Large intestine (tissue), 12 donors: ENCODE data around the gene UGP2. TPM values are rescaled to one million over a fixed set of nuclear protein-coding genes. Genes with fewer than 3 reads are reported as not detected.
A peak's percentile ranks its signal among the peaks of the same experiment; 100 is the strongest.
"Not testable (repeated sequence)": the region's sequence is repeated elsewhere in the genome, so short reads cannot be mapped to it uniquely, and the experiment has no call there.

Experiments
- DNase-seq, 2 donors: peaks; one replicate each; pipeline versions ENCODE4 v3.0.0 to v3.0.0-alpha.2; 2013
- H3K27ac ChIP-seq: one replicate; pipeline ENCODE4 v1.5.1; 2013; ENCODE audit warnings: low read length
- H3K27me3 ChIP-seq: 2 replicates; pipeline ENCODE4 v1.6.1; 2013; ENCODE audit warnings: low read length; ENCODE audit not compliant: control insufficient read depth, insufficient read depth
- H3K36me3 ChIP-seq: 2 replicates; pipeline ENCODE4 v1.6.1; 2013; ENCODE audit warnings: low read length; ENCODE audit not compliant: control insufficient read depth, insufficient read depth
- H3K4me1 ChIP-seq: one replicate; pipeline ENCODE4 v1.6.1; 2013; ENCODE audit warnings: low read length; ENCODE audit not compliant: control insufficient read depth, insufficient read depth
- H3K4me3 ChIP-seq: one replicate; pipeline ENCODE4 v1.5.1; 2013; ENCODE audit warnings: low read length
- H3K9me3 ChIP-seq: one replicate; pipeline ENCODE4 v1.6.1; 2013; ENCODE audit warnings: mild to moderate bottlenecking, low read depth, low read length, moderate library complexity; ENCODE audit not compliant: control insufficient read depth
- WGBS: methylation state at CpG from one replicate; pipeline ENCODE4 v1.1.5; 2013; ENCODE audit warnings: low lambda C conversion rate; ENCODE audit not compliant: insufficient coverage; 5-methylcytosine and 5-hydroxymethylcytosine counted together
- long read RNA-seq, 11 donors: transcript quantifications; one replicate each; lab custom pipeline, GENCODE V29; 2026
- polyA plus RNA-seq: library from polyadenylated mRNA; unstranded; fragments of 120-200 nt; gene quantifications from one replicate; pipeline ENCODE4 v1.2.1, GENCODE V29; 2013

The UGP2 gene
- 116 TPM for polyA plus RNA-seq
- long read RNA-seq, donor 1, transcript UGP2-201 (10 exons, 2,338 nt): minor isoform, 7 of 16 reads
- long read RNA-seq, donor 1, transcript UGP2-202 (10 exons, 2,136 nt): major isoform, 8 of 16 reads
- long read RNA-seq, donor 1, partial matches to known transcripts: 0 of 16 reads
- long read RNA-seq, donor 1, other reads (novel, unspliced or antisense): 0 of 16 reads
- long read RNA-seq, donor 2, transcript UGP2-202 (10 exons, 2,136 nt): major isoform, 21 of 57 reads
- long read RNA-seq, donor 2, transcript UGP2-201 (10 exons, 2,338 nt): minor isoform, 11 of 57 reads
- long read RNA-seq, donor 2, partial matches to known transcripts: 19 of 57 reads
- long read RNA-seq, donor 2, other reads (novel, unspliced or antisense): 0 of 57 reads
- long read RNA-seq, donor 3: 0 reads
- long read RNA-seq, donor 4, partial matches to known transcripts: 0 of 2 reads
- long read RNA-seq, donor 4, other reads (novel, unspliced or antisense): 0 of 2 reads
- long read RNA-seq, donor 5, transcript UGP2-202 (10 exons, 2,136 nt): major isoform, 16 of 30 reads
- long read RNA-seq, donor 5, transcript UGP2-201 (10 exons, 2,338 nt): minor isoform, 11 of 30 reads
- long read RNA-seq, donor 5, partial matches to known transcripts: 0 of 30 reads
- long read RNA-seq, donor 5, other reads (novel, unspliced or antisense): 0 of 30 reads
- long read RNA-seq, donor 6, transcript UGP2-201 (10 exons, 2,338 nt): minor isoform, 5 of 44 reads
- long read RNA-seq, donor 6, transcript UGP2-202 (10 exons, 2,136 nt): major isoform, 19 of 44 reads
- long read RNA-seq, donor 6, partial matches to known transcripts: 19 of 44 reads
- long read RNA-seq, donor 6, other reads (novel, unspliced or antisense): 0 of 44 reads
- long read RNA-seq, donor 7, transcript UGP2-202 (10 exons, 2,136 nt): major isoform, 12 of 30 reads
- long read RNA-seq, donor 7, partial matches to known transcripts: 12 of 30 reads
- long read RNA-seq, donor 7, other reads (novel, unspliced or antisense): 0 of 30 reads
- long read RNA-seq, donor 8, transcript UGP2-201 (10 exons, 2,338 nt): minor isoform, 7 of 52 reads
- long read RNA-seq, donor 8, transcript UGP2-202 (10 exons, 2,136 nt): major isoform, 18 of 52 reads
- long read RNA-seq, donor 8, partial matches to known transcripts: 27 of 52 reads
- long read RNA-seq, donor 8, other reads (novel, unspliced or antisense): 0 of 52 reads
- long read RNA-seq, donor 9, transcript UGP2-202 (10 exons, 2,136 nt): major isoform, 23 of 40 reads
- long read RNA-seq, donor 9, partial matches to known transcripts: 13 of 40 reads
- long read RNA-seq, donor 9, other reads (novel, unspliced or antisense): 0 of 40 reads
- long read RNA-seq, donor 10, transcript UGP2-202 (10 exons, 2,136 nt): major isoform, 25 of 50 reads
- long read RNA-seq, donor 10, transcript UGP2-201 (10 exons, 2,338 nt): minor isoform, 7 of 50 reads
- long read RNA-seq, donor 10, partial matches to known transcripts: 15 of 50 reads
- long read RNA-seq, donor 10, other reads (novel, unspliced or antisense): 0 of 50 reads
- long read RNA-seq, donor 11, transcript UGP2-202 (10 exons, 2,136 nt): major isoform, 19 of 39 reads
- long read RNA-seq, donor 11, partial matches to known transcripts: 19 of 39 reads
- long read RNA-seq, donor 11, other reads (novel, unspliced or antisense): 0 of 39 reads

DNA sequence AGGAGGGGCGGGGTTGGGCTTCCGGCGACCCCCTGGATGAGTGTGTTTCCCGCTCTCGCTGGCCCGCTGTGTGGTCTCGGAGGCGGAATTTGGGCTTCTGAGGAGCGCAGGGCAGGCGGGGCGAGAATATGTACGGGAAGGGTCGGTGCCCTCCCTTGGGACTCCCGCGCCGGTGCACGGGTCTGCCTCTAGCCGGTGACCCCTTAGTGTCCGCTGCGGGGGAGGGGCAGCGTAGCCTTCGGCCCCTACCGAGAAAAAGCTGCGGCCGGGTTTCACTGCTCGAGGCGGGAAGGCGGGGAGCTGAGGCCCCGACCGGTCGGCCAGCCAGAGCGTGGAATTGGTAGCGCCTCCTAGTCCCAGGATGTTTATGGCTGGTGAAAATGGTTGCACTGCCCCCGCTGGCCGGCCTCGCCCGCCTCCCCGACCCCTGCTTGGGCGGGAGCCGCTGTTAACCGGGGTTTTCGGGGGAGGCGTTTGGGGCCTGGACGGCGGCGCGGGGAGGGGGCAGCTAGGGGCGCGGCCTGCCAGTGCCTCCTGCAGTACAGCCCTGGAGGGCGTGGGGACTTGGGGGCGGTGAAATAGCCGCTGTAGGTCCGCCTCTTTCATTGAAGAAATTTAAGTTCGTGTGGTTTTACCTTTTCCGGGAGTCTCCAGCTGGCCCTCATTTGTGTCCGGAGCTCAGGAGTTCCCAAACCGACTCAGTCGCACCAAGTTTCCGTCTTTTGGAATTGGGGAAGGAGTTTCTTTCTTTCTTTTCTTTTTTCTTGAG is at the start of gene UGP2:
Gene UGP2, plus strand, starts transcription at position 643 of the 769 bp plus-strand sequence. CDS start 290 bp downstream, outside the sequence.
- WGBS: 0% methylated on average over 4 of the region's 59 CpGs
- Histone ChIP-seq H3K4me3 (peak within 1 kb of the TSS; percentile 98), H3K9me3 (no peaks in the 10 kb centered on the region), H3K27ac (peak within 1 kb of the TSS; percentile 86), H3K4me1 (peaks cover 3% of the 10 kb centered on the region), H3K27me3 (no peaks in the 10 kb centered on the region), H3K36me3 (no peaks in the 10 kb centered on the region)
- peak; percentile 86 to 94 for DNase-seq

GRCh38 chr2:63792530-63792929 is 49.2 kb upstream of the UGP2 start:
- no peak overlapping the region for H3K27ac ChIP-seq
- no CpG with 5 or more reads among the region's 1 CpG for WGBS
- no peak for DNase-seq
- H3K27me3 ChIP-seq: no peaks in the 10 kb centered on the region
- no peaks in the 10 kb centered on the region for H3K4me1 ChIP-seq
- H3K36me3 ChIP-seq: no peaks in the 10 kb centered on the region
- no peak overlapping the region for H3K4me3 ChIP-seq
- H3K9me3 ChIP-seq: no peaks in the 10 kb centered on the region

DNA sequence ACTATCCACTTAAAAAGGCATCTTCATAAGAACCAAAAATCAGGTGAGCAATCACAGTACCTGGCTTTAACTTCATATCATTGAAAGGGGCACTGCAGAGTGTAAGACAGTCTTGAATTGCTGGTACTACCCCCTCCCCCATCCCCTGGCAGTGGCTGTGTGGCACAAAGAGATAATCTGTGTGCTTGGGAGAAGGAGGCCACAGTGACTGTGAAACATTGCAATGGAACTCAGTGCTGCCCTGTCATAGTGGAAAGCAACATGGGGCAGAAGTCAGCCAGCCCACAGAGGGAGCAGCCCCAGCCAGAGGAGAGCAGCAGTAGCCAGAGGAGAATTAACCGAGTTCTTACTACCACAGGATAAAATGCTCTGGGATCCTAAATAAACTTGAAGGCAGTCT is 45.3 kb upstream of the UGP2 start:
- no peaks in the 10 kb centered on the region for H3K27me3 ChIP-seq
- WGBS: no CpG with 5 or more reads among the region's 1 CpG
- no peak for DNase-seq

DNA sequence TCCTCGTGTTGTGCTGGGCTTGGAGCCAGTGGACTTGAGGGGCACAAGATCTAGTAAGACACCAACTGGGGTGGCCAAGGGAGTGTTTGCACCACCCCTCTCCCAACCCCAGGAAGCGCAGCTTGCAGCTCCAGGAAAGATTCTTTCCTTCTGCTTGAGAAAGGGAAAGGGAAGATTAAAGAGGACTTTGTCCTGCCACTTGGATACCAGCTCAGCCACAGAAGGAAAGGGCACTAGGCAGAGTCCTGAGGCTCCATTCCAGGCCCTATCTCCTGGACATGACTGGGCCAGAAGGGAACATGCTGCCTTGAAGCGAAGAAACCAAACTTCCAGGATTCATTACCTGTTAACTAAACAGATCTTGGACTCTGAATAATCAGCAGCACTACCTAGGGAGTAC is 44.9 kb upstream of the UGP2 start:
- no peaks in the 10 kb centered on the region for H3K9me3 ChIP-seq
- DNase-seq: no peak
- WGBS: no CpG with 5 or more reads among the region's 3 CpGs
- H3K27ac ChIP-seq: no peak overlapping the region
- no peak overlapping the region for H3K4me3 ChIP-seq
- H3K4me1 ChIP-seq: no peaks in the 10 kb centered on the region
- no peaks in the 10 kb centered on the region for H3K36me3 ChIP-seq
- H3K27me3 ChIP-seq: no peaks in the 10 kb centered on the region

More for the DNA sequence above, 45.3 kb upstream of the UGP2 start:
- no peak overlapping the region for H3K4me3 ChIP-seq
- H3K36me3 ChIP-seq: no peaks in the 10 kb centered on the region
- no peak overlapping the region for H3K27ac ChIP-seq
- no peaks in the 10 kb centered on the region for H3K4me1 ChIP-seq
- no peaks in the 10 kb centered on the region for H3K9me3 ChIP-seq

- no peaks in the 10 kb centered on the region for H3K36me3 ChIP-seq
- no peak for DNase-seq
- H3K27ac ChIP-seq: no peak overlapping the region
- H3K4me1 ChIP-seq: no peaks in the 10 kb centered on the region
- no peak overlapping the region for H3K4me3 ChIP-seq
- H3K9me3 ChIP-seq: no peaks in the 10 kb centered on the region
- WGBS: no CpG with 5 or more reads among the region's 6 CpGs
- no peaks in the 10 kb centered on the region for H3K27me3 ChIP-seq
Measured at GRCh38 chr2:63801455-63801854, 40.2 kb upstream of the UGP2 start.

DNA sequence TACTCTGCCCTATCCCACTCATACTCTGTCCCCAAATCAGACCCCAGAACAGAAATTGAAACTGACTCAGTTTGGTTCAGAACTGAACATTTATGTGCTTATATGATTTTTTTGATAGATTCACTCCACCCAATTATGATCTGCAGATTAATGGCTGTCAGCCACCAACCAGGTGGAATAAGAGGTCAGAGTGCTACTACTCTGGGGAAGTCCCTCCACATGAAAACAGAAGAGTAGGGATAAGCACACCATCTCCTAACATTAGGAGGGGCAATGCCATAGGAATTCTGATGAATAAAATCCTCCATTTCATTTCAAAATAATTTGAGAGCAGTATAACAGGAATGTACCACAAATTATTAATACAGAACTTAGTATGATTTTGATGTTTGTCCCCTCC is 36.3 kb upstream of the UGP2 start:
- no peaks in the 10 kb centered on the region for H3K27me3 ChIP-seq
- H3K27ac ChIP-seq: no peak overlapping the region
- peaks cover 9% of the 10 kb centered on the region for H3K9me3 ChIP-seq
- H3K36me3 ChIP-seq: no peaks in the 10 kb centered on the region
- H3K4me1 ChIP-seq: no peaks in the 10 kb centered on the region
- H3K4me3 ChIP-seq: no peak overlapping the region
- DNase-seq: no peak

- not testable (repeated sequence) for H3K36me3 ChIP-seq, DNase-seq, H3K27me3 ChIP-seq, H3K27ac ChIP-seq, H3K4me3 ChIP-seq, H3K4me1 ChIP-seq, H3K9me3 ChIP-seq
- WGBS: no CpG with 5 or more reads among the region's 6 CpGs
Measured at GRCh38 chr2:63808036-63808435, 33.7 kb upstream of the UGP2 start.

- not testable (repeated sequence) for H3K36me3 ChIP-seq, H3K4me1 ChIP-seq, DNase-seq, H3K27me3 ChIP-seq, H3K27ac ChIP-seq, H3K9me3 ChIP-seq, H3K4me3 ChIP-seq
- WGBS: no CpG with 5 or more reads among the region's 29 CpGs
Measured at GRCh38 chr2:63808911-63809310, 32.8 kb upstream of the UGP2 start.

DNA sequence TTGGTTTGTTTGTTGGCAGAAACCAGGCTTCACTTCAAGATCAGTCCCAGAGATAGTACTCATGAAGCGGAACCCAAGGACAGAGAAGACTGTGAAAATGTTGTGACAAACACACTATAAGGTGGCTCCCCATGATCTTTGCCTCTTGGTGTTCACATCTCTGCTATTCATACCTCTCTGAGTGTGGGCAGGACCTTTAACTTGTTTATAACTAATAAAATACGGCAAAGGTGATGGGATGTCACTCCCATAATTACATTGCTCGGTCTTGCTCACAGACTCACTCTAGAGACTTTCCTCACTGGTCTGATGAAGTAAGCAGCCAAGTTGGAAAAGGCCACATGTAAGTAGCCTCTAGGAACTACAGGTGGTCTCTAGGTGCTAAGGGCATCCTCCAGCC is 30.6 kb upstream of the UGP2 start:
- H3K36me3 ChIP-seq: no peaks in the 10 kb centered on the region
- DNase-seq: no peak
- H3K4me1 ChIP-seq: no peaks in the 10 kb centered on the region
- H3K4me3 ChIP-seq: no peak overlapping the region
- H3K27ac ChIP-seq: no peak overlapping the region
- no CpG with 5 or more reads among the region's 3 CpGs for WGBS
- peaks cover 9% of the 10 kb centered on the region for H3K9me3 ChIP-seq
- H3K27me3 ChIP-seq: no peaks in the 10 kb centered on the region
